Measurements from ENCODE around the gene YIPF7.

The YIPF7 gene

DNA sequence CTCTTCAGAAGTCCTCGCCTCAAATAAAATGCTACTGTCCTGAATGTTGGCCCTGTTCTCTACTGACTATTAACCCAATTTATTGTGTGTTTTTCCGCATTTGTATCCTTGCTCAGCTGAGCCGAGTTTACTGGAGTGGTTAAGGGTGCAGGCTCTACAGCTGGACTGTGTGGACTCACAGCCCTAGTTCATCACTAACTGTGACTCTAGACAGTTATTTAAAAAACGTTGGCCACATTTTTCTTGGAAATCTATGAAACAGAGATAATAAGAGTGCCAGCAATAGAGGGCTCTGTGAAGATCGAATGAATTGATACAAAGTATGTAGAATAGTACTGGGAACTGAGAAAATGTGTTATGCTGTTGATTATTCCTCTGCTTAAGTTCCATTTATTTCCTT lies 23.9 kb upstream of the YIPF7 start:
- TF ChIP-seq, protein P1, sequence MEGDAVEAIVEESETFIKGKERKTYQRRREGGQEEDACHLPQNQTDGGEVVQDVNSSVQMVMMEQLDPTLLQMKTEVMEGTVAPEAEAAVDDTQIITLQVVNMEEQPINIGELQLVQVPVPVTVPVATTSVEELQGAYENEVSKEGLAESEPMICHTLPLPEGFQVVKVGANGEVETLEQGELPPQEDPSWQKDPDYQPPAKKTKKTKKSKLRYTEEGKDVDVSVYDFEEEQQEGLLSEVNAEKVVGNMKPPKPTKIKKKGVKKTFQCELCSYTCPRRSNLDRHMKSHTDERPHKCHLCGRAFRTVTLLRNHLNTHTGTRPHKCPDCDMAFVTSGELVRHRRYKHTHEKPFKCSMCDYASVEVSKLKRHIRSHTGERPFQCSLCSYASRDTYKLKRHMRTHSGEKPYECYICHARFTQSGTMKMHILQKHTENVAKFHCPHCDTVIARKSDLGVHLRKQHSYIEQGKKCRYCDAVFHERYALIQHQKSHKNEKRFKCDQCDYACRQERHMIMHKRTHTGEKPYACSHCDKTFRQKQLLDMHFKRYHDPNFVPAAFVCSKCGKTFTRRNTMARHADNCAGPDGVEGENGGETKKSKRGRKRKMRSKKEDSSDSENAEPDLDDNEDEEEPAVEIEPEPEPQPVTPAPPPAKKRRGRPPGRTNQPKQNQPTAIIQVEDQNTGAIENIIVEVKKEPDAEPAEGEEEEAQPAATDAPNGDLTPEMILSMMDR (IDR thresholded peaks at IDR 0.05; ENCODE audit: low read depth, low read length), result no peak
- DNase-seq (ENCODE audit: low read depth, low spot score), result no peak
- in situ Hi-C loops (cut with HindIII; ENCODE audit: low sequenced_read_pairs), result no loop called here
- H3K4me3 ChIP-seq (ENCODE audit: low read depth, low read length), result no peak overlapping the region

GRCh38 chr4:44674471-44674870 lies 23.0 kb upstream of the YIPF7 start:
- no peak overlapping the region for H3K4me3 ChIP-seq (ENCODE audit: low read depth, low read length)
- DNase-seq (ENCODE audit: low read depth, low spot score), result no peak
- TF ChIP-seq, protein P1 (IDR thresholded peaks at IDR 0.05; ENCODE audit: low read depth, low read length), result no peak
- in situ Hi-C loops (cut with HindIII; ENCODE audit: low sequenced_read_pairs), result no loop called here

DNA sequence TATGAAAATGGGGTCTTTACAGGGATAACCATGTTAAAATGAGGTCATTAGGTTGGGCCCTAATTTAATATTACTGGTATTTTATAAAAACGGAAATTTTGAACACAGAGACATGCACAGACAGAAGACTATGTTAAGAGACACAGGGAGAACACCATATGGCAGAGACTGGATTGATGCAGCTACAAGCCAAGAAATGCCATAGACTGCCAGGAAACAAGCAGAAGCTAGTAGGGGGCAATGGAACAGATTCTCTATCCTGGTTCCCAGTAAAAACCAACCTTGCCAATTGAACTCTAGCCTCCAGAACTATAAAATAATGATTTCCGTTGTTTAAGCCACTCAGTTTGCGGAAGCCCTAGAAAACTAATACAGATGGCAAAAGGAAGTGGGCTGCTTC lies 20.2 kb upstream of the YIPF7 start:
- DNase-seq (ENCODE audit: low read depth, low spot score), result no peak
- no peak overlapping the region for H3K4me3 ChIP-seq (ENCODE audit: low read depth, low read length)
- TF ChIP-seq, protein P1 (IDR thresholded peaks at IDR 0.05; ENCODE audit: low read depth, low read length), result no peak
- in situ Hi-C loops (cut with HindIII; ENCODE audit: low sequenced_read_pairs), result no loop called here

DNA sequence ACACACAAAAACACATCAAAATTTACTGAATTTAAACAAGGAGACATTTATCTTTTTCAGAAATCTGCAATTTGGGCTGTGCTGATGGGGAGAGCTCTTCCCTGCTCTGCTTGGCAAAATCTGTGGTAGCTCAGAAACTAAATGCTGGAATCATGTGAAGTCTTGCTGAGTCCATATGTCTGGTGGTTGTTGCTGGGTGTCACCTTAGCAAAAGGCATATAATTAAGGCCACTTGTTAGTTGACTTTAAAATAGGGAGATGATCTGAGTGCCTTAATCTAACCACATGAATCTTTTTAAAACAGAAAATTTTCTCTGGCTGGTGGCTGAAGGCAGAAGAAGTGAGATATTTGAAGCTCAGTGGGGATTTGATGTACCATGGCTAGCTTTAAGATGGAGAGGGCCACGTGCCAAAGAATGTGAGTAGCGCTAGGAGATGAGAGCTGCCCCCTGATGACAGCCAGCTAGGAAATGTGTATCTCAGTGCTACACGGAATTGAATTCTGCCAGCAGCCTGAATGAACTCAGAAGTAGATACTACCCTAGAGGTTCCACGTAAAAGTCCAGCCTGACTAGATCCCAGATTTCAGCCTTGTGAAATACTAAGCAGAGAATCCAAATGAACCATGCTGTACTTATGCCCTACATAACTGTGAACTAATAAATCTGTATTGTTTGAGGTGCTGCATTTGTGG lies 19.2 kb upstream of the YIPF7 start:
- DNase-seq (ENCODE audit: low read depth, low spot score), result no peak
- in situ Hi-C loops (cut with HindIII; ENCODE audit: low sequenced_read_pairs), result no loop called here
- no peak overlapping the region for H3K4me3 ChIP-seq (ENCODE audit: low read depth, low read length)
- TF ChIP-seq, protein P1 (IDR thresholded peaks at IDR 0.05; ENCODE audit: low read depth, low read length), result no peak

DNA sequence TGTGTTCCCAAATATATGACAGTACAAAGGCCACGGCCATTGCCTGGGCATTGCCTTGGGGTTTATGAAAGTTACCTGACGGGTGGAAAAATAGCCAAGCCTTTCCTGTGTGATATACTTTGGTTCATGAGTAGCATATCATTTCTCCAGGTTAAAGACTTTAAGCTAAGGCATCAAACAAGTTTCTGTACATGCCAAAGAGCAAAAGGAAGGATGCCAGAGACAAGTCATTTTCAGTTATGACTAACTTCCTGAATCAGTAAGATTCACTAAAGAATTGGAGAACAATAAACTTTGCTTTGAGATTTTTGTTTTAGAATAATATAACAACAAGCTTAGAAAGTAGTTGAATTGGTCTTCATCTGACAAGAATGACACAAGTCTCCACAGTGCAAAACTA lies 17.1 kb upstream of the YIPF7 start:
- TF ChIP-seq, protein P1 (IDR thresholded peaks at IDR 0.05; ENCODE audit: low read depth, low read length), result no peak
- H3K4me3 ChIP-seq (ENCODE audit: low read depth, low read length), result no peak overlapping the region
- in situ Hi-C loops (cut with HindIII; ENCODE audit: low sequenced_read_pairs), result no loop called here
- no peak for DNase-seq (ENCODE audit: low read depth, low spot score)

DNA sequence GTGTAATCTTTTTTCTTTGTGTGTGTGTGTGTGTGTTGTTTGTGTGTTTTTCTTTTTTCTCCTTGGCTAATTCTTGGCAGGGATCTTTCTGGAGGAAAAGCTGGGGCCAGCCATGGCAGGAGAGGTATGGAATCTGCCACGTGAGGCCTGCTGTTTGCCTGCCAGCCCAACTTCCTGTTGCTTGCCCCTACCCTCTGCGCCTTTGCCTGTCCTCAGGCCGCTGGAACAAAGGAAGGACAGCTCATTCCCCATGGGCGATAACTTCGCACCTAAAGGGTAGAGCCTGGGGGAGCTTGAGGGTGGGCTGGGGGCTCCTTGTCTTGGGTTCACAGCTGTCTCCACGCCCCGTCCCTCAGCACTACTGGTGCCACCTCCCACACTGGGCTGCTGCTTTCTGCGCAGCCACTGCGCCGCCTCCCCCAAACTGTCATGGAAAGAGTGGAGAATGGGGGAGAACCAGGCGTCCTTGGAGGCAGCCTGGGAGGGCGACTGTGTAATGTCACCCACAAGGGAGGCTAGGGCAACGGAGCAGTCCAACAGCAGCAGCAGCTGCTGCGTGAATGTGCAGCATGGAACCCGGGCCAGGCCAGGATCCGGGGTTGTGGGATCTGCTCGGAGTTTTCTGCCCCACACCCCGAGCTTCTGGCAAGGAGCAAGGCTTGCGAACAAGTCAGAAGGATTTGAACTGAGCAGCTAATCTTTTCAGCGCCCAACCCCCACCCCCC lies 12.3 kb upstream of the YIPF7 start:
- H3K4me3 ChIP-seq (ENCODE audit: low read depth, low read length), result no peak overlapping the region
- no peak for DNase-seq (ENCODE audit: low read depth, low spot score)
- TF ChIP-seq, protein P1 (IDR thresholded peaks at IDR 0.05; ENCODE audit: low read depth, low read length), result no peak
- in situ Hi-C loops (cut with HindIII; ENCODE audit: low sequenced_read_pairs), result no loop called here
